Memory B cell (primary cell): ENCODE results near the gene TLCD1.
A peak's percentile ranks its signal among the peaks of the same experiment; 100 is the strongest.
"Not testable (repeated sequence)": the region's sequence is repeated elsewhere in the genome, so short reads cannot be mapped to it uniquely, and the experiment has no call there.

Experiments used
- ATAC-seq: fragments of 150-1000 bp; cut with Tn5 transposase; 2 replicates; pipeline ENCODE4 v1.10.0; 2021; ENCODE audit warnings: low read depth, mild to moderate bottlenecking, moderate library complexity
- DNase-seq, 2 donors: peaks; one replicate each; pipeline ENCODE4 v3.0.0; 2022; ENCODE audit warnings: low spot score in 2 of 2
- H3K27ac Mint-ChIP-seq: one replicate; pipeline ENCODE4 v1.8.0; 2022; ENCODE audit warnings: mild to moderate bottlenecking, moderate library complexity, mixed read lengths
- H3K27me3 Mint-ChIP-seq: one replicate; pipeline ENCODE4 v1.8.0; 2022; ENCODE audit warnings: mixed read lengths
- H3K36me3 Mint-ChIP-seq: one replicate; pipeline ENCODE4 v1.8.0; 2022; ENCODE audit warnings: mild to moderate bottlenecking, mixed read lengths
- H3K4me1 Mint-ChIP-seq: one replicate; pipeline ENCODE4 v1.8.0; 2022; ENCODE audit warnings: mixed read lengths
- H3K4me3 Mint-ChIP-seq: one replicate; pipeline ENCODE4 v1.8.0; 2022; ENCODE audit warnings: mild to moderate bottlenecking, moderate library complexity, mixed read lengths
- H3K9me3 Mint-ChIP-seq: one replicate; pipeline ENCODE4 v1.8.0; 2022; ENCODE audit warnings: mixed read lengths

The TLCD1 gene

GRCh38 chr17:28741358-28742349 lies 15.6 kb upstream of the TLCD1 start:
- H3K36me3 Mint-ChIP-seq = peaks cover 4% of the 10 kb centered on the region
- H3K4me1 Mint-ChIP-seq = peaks cover 55% of the 10 kb centered on the region
- DNase-seq (peak in 1 of 2 donors; percentile 60), ATAC-seq (peak; percentile 8)
- H3K27me3 Mint-ChIP-seq = no peaks in the 10 kb centered on the region
- H3K27ac Mint-ChIP-seq = peak overlapping the region; percentile 99
- H3K9me3 Mint-ChIP-seq = no peaks in the 10 kb centered on the region
- peak overlapping the region; percentile 68 for H3K4me3 Mint-ChIP-seq

GRCh38 chr17:28740406-28741357 lies 14.6 kb upstream of the TLCD1 start:
- Mint-ChIP-seq H3K36me3 (peaks cover 5% of the 10 kb centered on the region), H3K9me3 (no peaks in the 10 kb centered on the region), H3K4me1 (peaks cover 45% of the 10 kb centered on the region), H3K4me3 (peak overlapping the region; percentile 68), H3K27me3 (no peaks in the 10 kb centered on the region), H3K27ac (peak overlapping the region; percentile 99)
- DNase-seq (no peak), ATAC-seq (no peak)

GRCh38 chr17:28738680-28739384 lies 12.8 kb upstream of the TLCD1 start:
- Mint-ChIP-seq H3K27ac (peak overlapping the region; percentile 99), H3K27me3 (no peaks in the 10 kb centered on the region), H3K9me3 (no peaks in the 10 kb centered on the region), H3K4me1 (peaks cover 52% of the 10 kb centered on the region), H3K36me3 (peaks cover 4% of the 10 kb centered on the region), H3K4me3 (peak overlapping the region; percentile 78)
- DNase-seq = peak; percentile 69 to 91
- ATAC-seq = peak; percentile 69

GRCh38 chr17:28737770-28738679 lies 12.0 kb upstream of the TLCD1 start:
- peaks cover 6% of the 10 kb centered on the region for H3K36me3 Mint-ChIP-seq
- DNase-seq (peak; percentile 81 to 86), ATAC-seq (peak; percentile 72)
- H3K27ac Mint-ChIP-seq = peak overlapping the region; percentile 99
- peak overlapping the region; percentile 78 for H3K4me3 Mint-ChIP-seq
- H3K27me3 Mint-ChIP-seq = no peaks in the 10 kb centered on the region
- H3K4me1 Mint-ChIP-seq = peaks cover 53% of the 10 kb centered on the region
- no peaks in the 10 kb centered on the region for H3K9me3 Mint-ChIP-seq

- DNase-seq = no peak
- Mint-ChIP-seq H3K4me1 (peaks cover 53% of the 10 kb centered on the region), H3K27me3 (no peaks in the 10 kb centered on the region), H3K27ac (peak overlapping the region; percentile 99), H3K36me3 (peaks cover 6% of the 10 kb centered on the region), H3K4me3 (peak overlapping the region; percentile 35), H3K9me3 (no peaks in the 10 kb centered on the region)
- no peak for ATAC-seq
Observed at GRCh38 chr17:28737316-28737715, 11.3 kb upstream of the TLCD1 start.

GRCh38 chr17:28735913-28736769 lies 10.1 kb upstream of the TLCD1 start:
- not testable (repeated sequence) for H3K36me3 Mint-ChIP-seq, H3K4me3 Mint-ChIP-seq, ATAC-seq, DNase-seq, H3K27me3 Mint-ChIP-seq, H3K9me3 Mint-ChIP-seq, H3K27ac Mint-ChIP-seq
- H3K4me1 Mint-ChIP-seq = peaks cover 45% of the 10 kb centered on the region

GRCh38 chr17:28735242-28735722 lies 9.2 kb upstream of the TLCD1 start:
- Mint-ChIP-seq H3K4me3 (no peak overlapping the region), H3K4me1 (peaks cover 36% of the 10 kb centered on the region), H3K9me3 (no peaks in the 10 kb centered on the region), H3K27ac (no peak overlapping the region), H3K36me3 (peaks cover 5% of the 10 kb centered on the region), H3K27me3 (no peaks in the 10 kb centered on the region)
- ATAC-seq = no peak
- DNase-seq = no peak

GRCh38 chr17:28734712-28735241 lies 8.7 kb upstream of the TLCD1 start:
- Mint-ChIP-seq H3K36me3 (peaks cover 5% of the 10 kb centered on the region), H3K27ac (peak overlapping the region; percentile 86), H3K4me1 (peaks cover 36% of the 10 kb centered on the region), H3K27me3 (no peaks in the 10 kb centered on the region), H3K4me3 (no peak overlapping the region), H3K9me3 (no peaks in the 10 kb centered on the region)
- DNase-seq (no peak), ATAC-seq (no peak)

- Mint-ChIP-seq H3K27me3 (no peaks in the 10 kb centered on the region), H3K27ac (peak overlapping the region; percentile 86), H3K4me1 (peaks cover 34% of the 10 kb centered on the region), H3K4me3 (no peak overlapping the region), H3K9me3 (no peaks in the 10 kb centered on the region), H3K36me3 (peaks cover 5% of the 10 kb centered on the region)
- DNase-seq = no peak
- ATAC-seq = no peak
Observed at GRCh38 chr17:28733346-28733745, 7.3 kb upstream of the TLCD1 start.

GRCh38 chr17:28729950-28730330 lies 3.9 kb upstream of the TLCD1 start:
- no peaks in the 10 kb centered on the region for H3K27me3 Mint-ChIP-seq
- H3K4me3 Mint-ChIP-seq = no peak overlapping the region
- H3K36me3 Mint-ChIP-seq = peaks cover 5% of the 10 kb centered on the region
- H3K9me3 Mint-ChIP-seq = no peaks in the 10 kb centered on the region
- peak overlapping the region; percentile 25 for H3K27ac Mint-ChIP-seq
- no peak for DNase-seq
- peaks cover 35% of the 10 kb centered on the region for H3K4me1 Mint-ChIP-seq
- ATAC-seq = no peak

GRCh38 chr17:28728364-28729200 lies 2.5 kb upstream of the TLCD1 start, which contains the start of gene NEK8:
Gene NEK8 (plus strand): TSS chr17:28728788. CDS start chr17:28728814, 26 bp downstream.
- H3K27me3 Mint-ChIP-seq = no peaks in the 10 kb centered on the region
- H3K27ac Mint-ChIP-seq = peak within 1 kb of the TSS; percentile 98
- peaks cover 37% of the 10 kb centered on the region for H3K4me1 Mint-ChIP-seq
- H3K36me3 Mint-ChIP-seq = peaks cover 14% of the 10 kb centered on the region
- peak; percentile 61 for ATAC-seq
- H3K4me3 Mint-ChIP-seq = peak within 1 kb of the TSS; percentile 90
- no peaks in the 10 kb centered on the region for H3K9me3 Mint-ChIP-seq
- DNase-seq = peak; percentile 96 to 99
